ENCODE measurements around the gene ATXN7L3.

The ATXN7L3 gene

DNA sequence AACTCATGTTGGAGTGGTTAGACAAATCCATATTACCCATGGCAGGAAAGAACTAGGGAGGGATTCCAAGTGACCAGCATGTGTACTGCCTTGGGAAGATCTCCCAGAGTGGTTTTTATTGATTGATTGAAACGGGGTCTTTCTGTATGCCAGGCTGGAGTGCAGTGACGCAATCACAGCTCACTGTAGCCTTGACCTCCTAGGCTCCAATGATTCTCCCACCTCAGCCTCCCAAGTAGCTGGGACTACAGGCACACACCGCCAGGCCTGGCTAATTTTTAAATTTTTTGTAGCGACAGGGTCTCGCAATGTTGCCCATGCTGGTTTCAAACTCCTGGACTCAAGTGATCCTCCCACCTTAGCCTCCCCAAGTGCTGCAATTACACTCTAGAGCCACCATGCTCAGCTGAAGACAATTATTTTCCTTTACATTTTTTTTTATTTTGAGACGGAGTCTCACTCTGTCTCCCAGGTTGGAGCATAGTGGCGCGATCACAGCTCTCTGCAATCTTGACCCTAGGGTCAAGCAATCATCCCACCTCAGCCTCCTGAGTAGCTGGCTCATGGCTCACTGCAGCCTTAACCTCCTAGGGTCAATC, 15.4 kb downstream of the ATXN7L3 start:
- TF ChIP-seq, protein P1, sequence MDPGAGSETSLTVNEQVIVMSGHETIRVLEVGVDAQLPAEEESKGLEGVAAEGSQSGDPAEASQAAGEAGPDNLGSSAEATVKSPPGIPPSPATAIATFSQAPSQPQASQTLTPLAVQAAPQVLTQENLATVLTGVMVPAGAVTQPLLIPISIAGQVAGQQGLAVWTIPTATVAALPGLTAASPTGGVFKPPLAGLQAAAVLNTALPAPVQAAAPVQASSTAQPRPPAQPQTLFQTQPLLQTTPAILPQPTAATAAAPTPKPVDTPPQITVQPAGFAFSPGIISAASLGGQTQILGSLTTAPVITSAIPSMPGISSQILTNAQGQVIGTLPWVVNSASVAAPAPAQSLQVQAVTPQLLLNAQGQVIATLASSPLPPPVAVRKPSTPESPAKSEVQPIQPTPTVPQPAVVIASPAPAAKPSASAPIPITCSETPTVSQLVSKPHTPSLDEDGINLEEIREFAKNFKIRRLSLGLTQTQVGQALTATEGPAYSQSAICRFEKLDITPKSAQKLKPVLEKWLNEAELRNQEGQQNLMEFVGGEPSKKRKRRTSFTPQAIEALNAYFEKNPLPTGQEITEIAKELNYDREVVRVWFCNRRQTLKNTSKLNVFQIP (CRISPR knock-in tag; IDR thresholded peaks at IDR 0.05; ENCODE audit: borderline replicate concordance, low read depth), result no peak
- TF ChIP-seq ZNF565 (CRISPR knock-in tag; conservative IDR thresholded peaks at IDR 0.05; ENCODE audit: low read depth) (no peak), SNAI2 (CRISPR knock-in tag; IDR thresholded peaks at IDR 0.05) (no peak)
- no peak for ATAC-seq

GRCh38 chr17:44183024-44183423, 16.7 kb downstream of the ATXN7L3 start:
- no peak for TF ChIP-seq CSDC2 (CRISPR knock-in tag; IDR thresholded peaks at IDR 0.05)
- TF ChIP-seq PPARA (CRISPR knock-in tag; IDR thresholded peaks at IDR 0.05; ENCODE audit: borderline replicate concordance), result no peak
- TF ChIP-seq BACH2 (CRISPR knock-in tag; IDR thresholded peaks at IDR 0.05; ENCODE audit: borderline replicate concordance), result no peak
- no peak for TF ChIP-seq CSRNP3 (CRISPR knock-in tag; IDR thresholded peaks at IDR 0.05)
- no peak for TF ChIP-seq SNAI2 (CRISPR knock-in tag; IDR thresholded peaks at IDR 0.05)
- no peak for TF ChIP-seq RARB (CRISPR knock-in tag; IDR thresholded peaks at IDR 0.05)
- no peak for ATAC-seq

- TF ChIP-seq ZFP30 (CRISPR knock-in tag; IDR thresholded peaks at IDR 0.05), result no peak
- no peak for ATAC-seq
These were observed 21.6 kb downstream of the ATXN7L3 start for GRCh38 chr17:44178133-44178532.

DNA sequence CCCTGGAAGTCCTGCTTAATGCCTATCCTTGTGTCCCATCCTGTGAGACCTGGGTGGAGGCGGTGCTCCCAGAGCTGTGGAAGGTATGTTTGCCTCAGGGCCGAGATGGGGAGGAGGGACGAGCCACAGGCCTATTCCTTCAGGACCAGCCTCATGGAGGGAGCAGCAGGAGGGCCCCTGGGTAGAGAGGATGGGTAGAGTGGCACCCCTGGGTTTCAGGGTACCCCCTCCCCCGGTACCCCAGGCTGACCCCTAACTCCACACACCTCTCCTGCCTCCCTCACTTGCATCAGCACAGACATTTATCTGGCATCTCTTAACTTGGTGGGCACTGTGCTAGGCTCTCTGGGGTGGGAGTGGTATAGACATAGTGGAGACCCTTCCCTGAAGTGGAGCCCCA, 22.0 kb downstream of the ATXN7L3 start:
- ATAC-seq, result no peak
- TF ChIP-seq TOX (CRISPR knock-in tag; IDR thresholded peaks at IDR 0.05; ENCODE audit: borderline replicate concordance) (no peak), CSDC2 (CRISPR knock-in tag; IDR thresholded peaks at IDR 0.05) (no peak), ARNTL (CRISPR knock-in tag; IDR thresholded peaks at IDR 0.05; ENCODE audit: borderline replicate concordance, low read depth) (no peak), RARB (CRISPR knock-in tag; IDR thresholded peaks at IDR 0.05) (no peak), ZNF8 (CRISPR knock-in tag; IDR thresholded peaks at IDR 0.05) (no peak), SNAI2 (CRISPR knock-in tag; IDR thresholded peaks at IDR 0.05) (no peak), TSHZ2 (CRISPR knock-in tag; IDR thresholded peaks at IDR 0.05) (no peak), ISL1 (CRISPR knock-in tag; IDR thresholded peaks at IDR 0.05) (no peak), BACH2 (CRISPR knock-in tag; IDR thresholded peaks at IDR 0.05; ENCODE audit: borderline replicate concordance) (no peak), TCF4 (CRISPR knock-in tag; IDR thresholded peaks at IDR 0.05; ENCODE audit: borderline replicate concordance) (no peak), GLIS3 (CRISPR knock-in tag; IDR thresholded peaks at IDR 0.05) (no peak), ZFP3 (CRISPR knock-in tag; IDR thresholded peaks at IDR 0.05) (no peak), PPARA (CRISPR knock-in tag; IDR thresholded peaks at IDR 0.05; ENCODE audit: borderline replicate concordance) (no peak)
- TF ChIP-seq, protein P2, sequence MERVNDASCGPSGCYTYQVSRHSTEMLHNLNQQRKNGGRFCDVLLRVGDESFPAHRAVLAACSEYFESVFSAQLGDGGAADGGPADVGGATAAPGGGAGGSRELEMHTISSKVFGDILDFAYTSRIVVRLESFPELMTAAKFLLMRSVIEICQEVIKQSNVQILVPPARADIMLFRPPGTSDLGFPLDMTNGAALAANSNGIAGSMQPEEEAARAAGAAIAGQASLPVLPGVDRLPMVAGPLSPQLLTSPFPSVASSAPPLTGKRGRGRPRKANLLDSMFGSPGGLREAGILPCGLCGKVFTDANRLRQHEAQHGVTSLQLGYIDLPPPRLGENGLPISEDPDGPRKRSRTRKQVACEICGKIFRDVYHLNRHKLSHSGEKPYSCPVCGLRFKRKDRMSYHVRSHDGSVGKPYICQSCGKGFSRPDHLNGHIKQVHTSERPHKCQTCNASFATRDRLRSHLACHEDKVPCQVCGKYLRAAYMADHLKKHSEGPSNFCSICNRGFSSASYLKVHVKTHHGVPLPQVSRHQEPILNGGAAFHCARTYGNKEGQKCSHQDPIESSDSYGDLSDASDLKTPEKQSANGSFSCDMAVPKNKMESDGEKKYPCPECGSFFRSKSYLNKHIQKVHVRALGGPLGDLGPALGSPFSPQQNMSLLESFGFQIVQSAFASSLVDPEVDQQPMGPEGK (CRISPR knock-in tag; IDR thresholded peaks at IDR 0.05; ENCODE audit: borderline replicate concordance), result no peak
- TF ChIP-seq, protein P1 (CRISPR knock-in tag; IDR thresholded peaks at IDR 0.05; ENCODE audit: borderline replicate concordance, low read depth), result no peak
